Frontal cortex (tissue), 4 donors: Measurements from ENCODE around the gene GCAT. TPM values are rescaled to one million over a fixed set of nuclear protein-coding genes. Genes with fewer than 3 reads are reported as not detected.

Source experiments
- DNase-seq, 2 donors: peaks; one replicate each; pipeline ENCODE4 v3.0.0; 2012; ENCODE audit warnings: low spot score in 2 of 2
- FAIRE-seq: peaks from 2 replicates; lab custom pipeline; 2012; peaks lifted over from hg19 to GRCh38; lab: Jason Lieb, UNC
- total RNA-seq: library from RNA; depleted of rRNA; stranded (reverse); fragments of >200 nt; gene quantifications from one replicate; pipeline ENCODE4 v1.2.3, GENCODE V29; 2014
- donor health status: control.
- donor health status: control.
- donor health status: control.

The GCAT gene
- 8.6 TPM for total RNA-seq

- FAIRE-seq, result no peak
- peak; percentile 96 to 99 for DNase-seq
Measured at GRCh38 chr22:37807410-37808293, at the start of gene GCAT. GCAT (plus strand) TSS chr22:37807934; CDS start chr22:37807968, 34 bp downstream.

GRCh38 chr22:37758694-37759093 lies 49.0 kb upstream of the GCAT start:
- FAIRE-seq, result no peak

GRCh38 chr22:37759281-37759680 lies 48.5 kb upstream of the GCAT start:
- DNase-seq, result no peak

More at GRCh38 chr22:37758694-37759093, 49.0 kb upstream of the GCAT start:
- DNase-seq, result no peak

GRCh38 chr22:37760152-37760551 lies 47.6 kb upstream of the GCAT start:
- FAIRE-seq (no peak), DNase-seq (no peak)

More at GRCh38 chr22:37759281-37759680, 48.5 kb upstream of the GCAT start:
- FAIRE-seq, result no peak

- FAIRE-seq, result no peak
- no peak for DNase-seq
Measured at GRCh38 chr22:37762389-37762836, 45.3 kb upstream of the GCAT start.

- no peak for DNase-seq
- FAIRE-seq, result no peak
Measured at GRCh38 chr22:37763012-37763411, 44.7 kb upstream of the GCAT start.

- DNase-seq, result no peak
- no peak for FAIRE-seq
Measured at GRCh38 chr22:37763652-37764051, 44.1 kb upstream of the GCAT start.

- FAIRE-seq, result no peak
Measured at GRCh38 chr22:37764622-37765021, 43.1 kb upstream of the GCAT start.

GRCh38 chr22:37765498-37765897 lies 42.2 kb upstream of the GCAT start:
- DNase-seq (no peak), FAIRE-seq (no peak)

More at GRCh38 chr22:37764622-37765021, 43.1 kb upstream of the GCAT start:
- no peak for DNase-seq

GRCh38 chr22:37765953-37766576 lies 41.7 kb upstream of the GCAT start:
- DNase-seq (no peak), FAIRE-seq (no peak)

- FAIRE-seq, result no peak
- no peak for DNase-seq
Measured at GRCh38 chr22:37768273-37768672, 39.5 kb upstream of the GCAT start.

GRCh38 chr22:37769056-37769455 lies 38.7 kb upstream of the GCAT start:
- no peak for DNase-seq
- no peak for FAIRE-seq

GRCh38 chr22:37771081-37771480 lies 36.7 kb upstream of the GCAT start:
- FAIRE-seq (no peak), DNase-seq (no peak)

GRCh38 chr22:37771702-37772427 lies 35.9 kb upstream of the GCAT start:
- FAIRE-seq, result no peak

GRCh38 chr22:37774728-37775127 lies 33.0 kb upstream of the GCAT start:
- DNase-seq (no peak), FAIRE-seq (no peak)

More at GRCh38 chr22:37771702-37772427, 35.9 kb upstream of the GCAT start:
- DNase-seq, result no peak

- DNase-seq, result no peak
- no peak for FAIRE-seq
Measured at GRCh38 chr22:37775785-37776638, 31.7 kb upstream of the GCAT start.

GRCh38 chr22:37776639-37777005 lies 31.1 kb upstream of the GCAT start:
- FAIRE-seq (no peak), DNase-seq (no peak)

GRCh38 chr22:37777122-37777687 lies 30.5 kb upstream of the GCAT start:
- DNase-seq, result no peak
- no peak for FAIRE-seq

- DNase-seq (no peak), FAIRE-seq (no peak)
Measured at GRCh38 chr22:37778370-37779009, 29.2 kb upstream of the GCAT start.
